ENCODE measurements around the gene AGAP1. TPM values are rescaled to one million over a fixed set of nuclear protein-coding genes. Genes with fewer than 3 reads are reported as not detected.
A peak's percentile ranks its signal among the peaks of the same experiment; 100 is the strongest.

AGAP1 gene
- total and polyA plus RNA-seq, 2 donors from 2014 or later = 8.1 to 44.5 TPM

- FAIRE-seq = no peak
- Histone ChIP-seq H3K9ac (ENCODE audit: low read length in 3 of 3) (no peak overlapping the region), H3K27me3 (ENCODE audit: control insufficient read depth, insufficient read depth, low read length) (no peaks in the 10 kb centered on the region), H3K36me3 (ENCODE audit: control insufficient read depth in 2 of 3, insufficient read depth in 3 of 3, low read length in 3 of 3) (peaks cover 0 to 17% (median 2%) of the 10 kb centered on the region in 3 donors), H3K4me3 (ENCODE audit: low read length in 3 of 3) (no peak overlapping the region), H3K9me3 (ENCODE audit: control insufficient read depth in 2 of 3, insufficient read depth in 1 of 3, low read length in 3 of 3) (peaks cover 0 to 7% (median 0%) of the 10 kb centered on the region in 3 donors), H3K27ac (ENCODE audit: low read depth in 2 of 2, low read length in 2 of 2) (no peak overlapping the region), H3K4me1 (ENCODE audit: control insufficient read depth in 2 of 3, insufficient read depth in 2 of 3, low read depth in 1 of 3, low read length in 3 of 3) (peaks cover 0 to 3% (median 0%) of the 10 kb centered on the region in 3 donors)
- peak in 2 of 5 donors; percentile 20 to 31 for DNase-seq
- intact Hi-C loops (cut with DNase I) = no loop called here
- no peak for TF ChIP-seq CTCF (IDR thresholded peaks at IDR 0.05; ENCODE audit: borderline replicate concordance, extremely low read depth, insufficient read depth)
Observed at GRCh38 chr2:235934774-235935484, 441.1 kb downstream of the AGAP1 start.

GRCh38 chr2:235935773-235936172 lies 441.9 kb downstream of the AGAP1 start:
- TF ChIP-seq CTCF (IDR thresholded peaks at IDR 0.05; ENCODE audit: borderline replicate concordance, extremely low read depth, insufficient read depth) = no peak
- intact Hi-C loops (cut with DNase I) = no loop called here
- no peak overlapping the region for H3K9ac ChIP-seq (ENCODE audit: low read length in 3 of 3)
- peaks cover 0 to 14% (median 0%) of the 10 kb centered on the region in 3 donors for H3K36me3 ChIP-seq (ENCODE audit: control insufficient read depth in 2 of 3, insufficient read depth in 3 of 3, low read length in 3 of 3)
- no peak for DNase-seq
- peaks cover 0 to 7% (median 0%) of the 10 kb centered on the region in 3 donors for H3K9me3 ChIP-seq (ENCODE audit: control insufficient read depth in 2 of 3, insufficient read depth in 1 of 3, low read length in 3 of 3)
- H3K27ac ChIP-seq (ENCODE audit: low read depth in 2 of 2, low read length in 2 of 2) = no peak overlapping the region
- H3K27me3 ChIP-seq (ENCODE audit: control insufficient read depth, insufficient read depth, low read length) = no peaks in the 10 kb centered on the region
- no peak overlapping the region for H3K4me3 ChIP-seq (ENCODE audit: low read length in 3 of 3)
- no peak for FAIRE-seq
- peaks cover 0 to 3% (median 0%) of the 10 kb centered on the region in 3 donors for H3K4me1 ChIP-seq (ENCODE audit: control insufficient read depth in 2 of 3, insufficient read depth in 2 of 3, low read depth in 1 of 3, low read length in 3 of 3)

GRCh38 chr2:235936493-235936892 lies 442.6 kb downstream of the AGAP1 start:
- no peak overlapping the region for H3K4me3 ChIP-seq (ENCODE audit: low read length in 3 of 3)
- peaks cover 0 to 7% (median 0%) of the 10 kb centered on the region in 3 donors for H3K9me3 ChIP-seq (ENCODE audit: control insufficient read depth in 2 of 3, insufficient read depth in 1 of 3, low read length in 3 of 3)
- TF ChIP-seq CTCF (IDR thresholded peaks at IDR 0.05; ENCODE audit: borderline replicate concordance, extremely low read depth, insufficient read depth) = no peak
- peaks cover 0 to 10% (median 0%) of the 10 kb centered on the region in 3 donors for H3K36me3 ChIP-seq (ENCODE audit: control insufficient read depth in 2 of 3, insufficient read depth in 3 of 3, low read length in 3 of 3)
- H3K27me3 ChIP-seq (ENCODE audit: control insufficient read depth, insufficient read depth, low read length) = no peaks in the 10 kb centered on the region
- intact Hi-C loops (cut with DNase I) = no loop called here
- no peak overlapping the region for H3K9ac ChIP-seq (ENCODE audit: low read length in 3 of 3)
- DNase-seq = peak in 1 of 5 donors; percentile 27
- no peak for FAIRE-seq
- H3K4me1 ChIP-seq (ENCODE audit: control insufficient read depth in 2 of 3, insufficient read depth in 2 of 3, low read depth in 1 of 3, low read length in 3 of 3) = peaks cover 0 to 3% (median 0%) of the 10 kb centered on the region in 3 donors
- no peak overlapping the region for H3K27ac ChIP-seq (ENCODE audit: low read depth in 2 of 2, low read length in 2 of 2)

Measured in kidney (tissue), 14 donors.